Neural progenitor cell (in vitro differentiated cells): ENCODE data around the gene PDE6A.

ENCODE experiments used
- CTCF ChIP-seq: fragments of 200-600 bp; sonication (generic); IDR thresholded peaks from 2 replicates; pipeline ENCODE4 v1.5.1; 2017; ENCODE audit warnings: antibody characterized with exemption, mild to moderate bottlenecking
- EZH2 ChIP-seq: fragments of 200-600 bp; sonication (generic); IDR thresholded peaks from 2 replicates; pipeline ENCODE4 v1.6.1; 2017; ENCODE audit warnings: antibody characterized with exemption, mild to moderate bottlenecking, moderate library complexity
- EZH2phosphoT487 ChIP-seq: fragments of 200-600 bp; sonication (generic); IDR thresholded peaks from 2 replicates; pipeline ENCODE4 v1.6.1; 2017; ENCODE audit warnings: antibody characterized with exemption

GRCh38 chr5:149936044-149936699 lies 8.4 kb downstream of the PDE6A start:
- TF ChIP-seq CTCF (no peak), EZH2 (no peak), EZH2phosphoT487 (no peak)
